HG03025 (cell line): ENCODE results near the gene NPR2.

Experiments used
- ATAC-seq: cut with Tn5 transposase; IDR thresholded peaks from one replicate; pipeline ENCODE4 v1.9.1; 2021; ENCODE audit warnings: mild to moderate bottlenecking, moderate library complexity; ENCODE audit not compliant: unreplicated experiment, low FRiP score

The NPR2 gene

DNA sequence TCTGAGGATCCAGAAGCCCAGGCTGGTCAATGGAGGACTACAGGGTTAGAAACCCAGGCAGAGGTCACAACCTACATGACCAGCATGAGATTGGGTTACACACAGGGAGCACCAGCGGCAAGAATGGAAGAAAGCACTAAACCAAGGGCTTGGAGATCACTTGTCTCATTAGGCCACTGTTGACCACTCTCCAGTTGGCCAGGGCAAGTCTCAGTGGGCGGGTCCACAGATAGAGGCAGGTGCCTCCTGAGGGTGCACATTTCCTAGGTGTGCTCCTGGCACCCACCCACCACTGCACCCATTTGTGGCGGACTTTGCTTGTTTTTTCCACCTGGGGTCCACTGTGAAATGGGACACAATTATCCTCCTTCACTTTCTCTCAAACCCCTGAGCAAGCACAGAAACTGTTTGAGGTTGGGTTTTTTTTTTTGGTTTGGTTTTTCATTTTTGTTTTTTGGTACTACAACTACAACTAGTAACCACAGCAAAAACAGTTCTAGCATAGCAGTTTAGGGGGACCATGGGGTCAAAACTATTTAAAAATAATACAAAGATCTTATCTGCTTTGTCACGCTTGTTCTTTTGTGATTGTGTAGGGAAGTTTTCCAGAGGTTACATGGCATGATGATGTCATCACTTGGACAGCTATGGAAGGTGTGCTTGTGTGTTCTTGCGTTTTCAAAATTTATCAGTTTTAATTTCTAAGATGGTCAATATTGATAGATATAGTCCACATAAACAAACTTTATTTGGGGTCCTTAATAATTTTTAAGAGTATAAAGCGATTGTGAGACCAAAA lies 6.1 kb downstream of the NPR2 start:
- no peak for ATAC-seq

DNA sequence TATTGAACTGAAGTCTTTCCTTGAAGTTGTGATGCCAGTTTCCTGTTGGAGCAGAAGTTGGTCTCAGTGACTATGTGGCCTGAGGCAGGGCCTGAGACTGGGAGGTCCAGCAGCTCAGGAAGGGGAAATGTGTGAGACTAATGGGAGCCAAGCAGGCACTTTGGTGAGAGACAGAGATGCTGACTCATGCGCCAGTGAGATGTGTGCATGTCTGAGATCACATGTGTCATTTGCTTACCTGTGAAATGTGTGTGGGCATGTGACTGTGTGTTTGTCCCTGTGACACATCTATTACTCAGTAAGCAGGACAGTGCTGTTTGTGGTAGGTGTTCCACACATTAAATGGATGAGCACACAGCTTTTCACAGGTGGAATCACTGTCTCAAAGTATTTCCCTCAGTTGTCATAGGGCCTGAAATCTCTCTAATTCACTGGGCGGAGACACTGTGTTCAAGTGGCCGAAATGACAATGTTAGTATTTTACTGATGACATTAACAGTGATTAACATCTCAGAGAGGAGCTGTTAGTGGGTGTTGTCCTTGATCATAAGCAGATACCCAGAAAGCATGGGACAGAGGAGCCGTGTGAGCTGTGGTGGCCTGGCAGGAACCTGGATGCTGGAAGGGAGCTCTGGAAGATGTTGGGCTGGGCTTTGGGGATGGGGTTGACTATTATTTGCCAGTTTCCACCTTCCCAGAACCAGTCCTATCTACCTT lies 7.4 kb downstream of the NPR2 start:
- no peak for ATAC-seq

- ATAC-seq, result no peak
Measured at GRCh38 chr9:35800530-35800929, 9.1 kb downstream of the NPR2 start.

- ATAC-seq, result no peak
Measured at GRCh38 chr9:35801328-35802128, 10.1 kb downstream of the NPR2 start.

- ATAC-seq, result no peak
Measured at GRCh38 chr9:35806101-35806500, 14.7 kb downstream of the NPR2 start.

DNA sequence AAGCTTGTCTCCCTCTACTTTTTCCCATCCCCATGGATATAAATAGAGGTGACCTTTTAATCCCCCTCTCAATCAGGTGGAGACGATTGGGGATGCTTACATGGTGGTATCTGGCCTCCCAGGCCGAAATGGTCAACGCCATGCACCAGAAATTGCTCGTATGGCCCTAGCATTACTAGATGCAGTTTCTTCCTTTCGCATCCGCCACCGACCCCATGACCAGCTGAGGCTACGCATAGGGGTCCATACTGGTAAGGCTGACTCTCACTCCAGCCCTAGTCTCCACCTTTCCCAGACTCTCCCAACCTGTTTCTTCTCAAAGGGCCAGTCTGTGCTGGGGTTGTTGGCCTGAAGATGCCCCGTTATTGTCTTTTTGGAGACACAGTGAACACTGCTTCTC lies 17.0 kb downstream of the NPR2 start:
- ATAC-seq, result no peak

- no peak for ATAC-seq
Measured at GRCh38 chr9:35810122-35810521, 18.7 kb downstream of the NPR2 start.

GRCh38 chr9:35811381-35812024 lies 20.1 kb downstream of the NPR2 start:
- ATAC-seq, result peak; percentile 0

DNA sequence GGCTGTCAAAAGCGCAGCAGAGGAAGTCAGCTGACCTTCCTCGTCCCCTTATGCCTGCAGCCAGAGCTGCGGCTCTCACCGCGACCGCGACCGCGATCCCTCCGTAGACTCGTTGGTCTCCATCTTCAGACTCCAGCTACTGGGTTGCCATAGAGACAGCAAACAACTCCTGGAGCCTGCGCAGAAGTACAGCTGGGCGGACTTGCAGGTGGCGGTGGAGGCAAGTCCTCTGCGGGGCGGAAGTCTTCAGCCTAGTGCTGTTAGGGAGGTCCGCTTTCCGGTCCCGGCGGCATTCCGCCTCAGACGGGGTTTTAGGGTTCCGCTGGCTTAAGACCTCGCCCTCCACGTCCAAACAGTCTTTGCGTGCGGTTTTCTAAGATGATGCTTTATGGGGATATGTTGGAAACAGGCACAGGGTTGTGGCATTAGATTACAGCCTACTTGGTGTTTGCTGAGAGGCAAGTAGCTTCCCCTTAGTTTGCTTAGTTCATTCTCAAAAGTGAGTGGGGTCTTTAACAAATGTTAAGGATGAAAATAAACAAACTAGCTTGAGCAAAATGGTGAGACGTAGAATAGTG lies 20.7 kb downstream of the NPR2 start, which contains the start of gene SPAG8:
Gene SPAG8, minus strand, starts transcription at position 238 of the 578 bp plus-strand sequence. Its CDS starts 115 bp downstream, at position 123.
- peak; percentile 39 for ATAC-seq

- no peak for ATAC-seq
Measured at GRCh38 chr9:35813434-35814105, 22.2 kb downstream of the NPR2 start.

- ATAC-seq, result peak; percentile 9
Measured at GRCh38 chr9:35814106-35814840, 22.9 kb downstream of the NPR2 start.

DNA sequence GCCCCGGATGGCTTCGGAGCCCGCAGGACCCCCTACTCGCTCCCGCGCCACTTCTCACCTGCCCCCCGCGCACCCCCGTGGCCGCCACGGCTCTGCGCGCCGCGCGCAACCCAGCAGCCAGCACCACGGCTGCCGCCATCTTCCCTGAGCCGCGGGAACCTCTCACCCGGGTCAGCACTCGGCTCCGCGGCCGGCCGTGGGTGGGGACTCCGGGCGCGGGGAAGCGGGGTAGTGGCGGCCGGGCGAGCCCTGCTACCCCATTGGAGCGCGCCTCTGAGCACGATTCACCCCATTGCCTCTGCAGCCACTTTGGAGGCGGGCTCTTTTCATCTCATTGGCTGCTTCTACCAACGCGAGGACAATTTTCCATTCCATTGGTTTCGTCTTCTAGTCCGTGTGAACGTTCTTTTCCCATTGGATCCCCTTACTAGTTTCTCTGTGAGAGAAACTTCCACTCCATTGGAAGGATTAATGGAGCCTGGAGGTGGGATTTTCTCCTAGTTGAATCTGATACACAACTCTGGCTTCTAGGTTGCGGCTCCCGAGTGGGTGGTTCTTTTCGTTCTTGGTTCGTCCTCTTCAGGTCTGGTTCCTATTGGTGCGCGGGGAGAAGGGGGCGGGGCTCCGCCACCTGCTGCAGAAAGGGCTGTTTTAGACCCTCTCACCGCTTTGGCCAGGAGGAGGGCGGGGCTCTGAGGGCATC lies 23.6 kb downstream of the NPR2 start, which contains the start of gene HINT2:
Gene HINT2, minus strand, starts transcription at position 202 of the 703 bp plus-strand sequence. Its CDS starts 63 bp downstream, at position 139.
- peak; percentile 81 for ATAC-seq

GRCh38 chr9:35816708-35817107 lies 25.3 kb downstream of the NPR2 start:
- ATAC-seq, result no peak

- ATAC-seq, result no peak
Measured at GRCh38 chr9:35818341-35818740, 26.9 kb downstream of the NPR2 start.

DNA sequence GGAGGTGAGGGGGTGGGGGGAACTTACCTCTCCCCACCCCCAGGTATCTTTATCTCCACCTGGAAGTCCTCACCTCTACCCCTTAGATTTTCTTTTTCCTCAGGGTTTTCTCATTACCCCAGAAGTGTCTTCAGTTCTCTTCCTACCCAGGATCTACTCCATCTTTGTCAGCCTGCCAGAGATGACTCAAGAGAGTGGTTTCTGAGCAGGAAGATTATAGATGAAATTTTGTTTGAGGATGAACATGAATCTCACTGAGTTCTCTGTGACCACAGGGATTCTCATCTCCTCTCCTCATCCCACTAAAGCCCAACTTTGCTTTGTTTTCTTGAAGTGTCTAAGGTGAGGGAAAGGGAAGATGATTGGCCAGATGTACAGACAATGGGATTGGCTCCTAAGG lies 28.7 kb downstream of the NPR2 start:
- ATAC-seq, result no peak

DNA sequence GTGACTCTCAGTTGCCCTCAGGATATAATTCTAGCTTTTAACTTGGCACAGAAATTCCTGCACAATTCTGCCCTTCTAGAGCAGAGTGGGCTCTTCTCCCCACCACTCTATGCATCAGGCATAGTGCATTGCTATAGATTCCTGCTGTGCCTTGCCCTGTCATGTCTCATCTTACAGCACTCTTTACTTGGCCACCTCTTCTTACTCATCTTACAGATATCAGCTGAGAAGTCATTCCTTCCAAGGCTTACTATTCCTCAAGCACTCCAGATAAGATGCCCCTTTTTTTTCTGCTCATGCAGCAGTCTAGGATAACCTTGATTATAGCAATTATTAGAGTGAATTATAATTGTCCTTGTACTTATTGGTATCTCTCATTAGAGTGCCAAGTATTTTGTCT lies 31.5 kb downstream of the NPR2 start:
- no peak for ATAC-seq

DNA sequence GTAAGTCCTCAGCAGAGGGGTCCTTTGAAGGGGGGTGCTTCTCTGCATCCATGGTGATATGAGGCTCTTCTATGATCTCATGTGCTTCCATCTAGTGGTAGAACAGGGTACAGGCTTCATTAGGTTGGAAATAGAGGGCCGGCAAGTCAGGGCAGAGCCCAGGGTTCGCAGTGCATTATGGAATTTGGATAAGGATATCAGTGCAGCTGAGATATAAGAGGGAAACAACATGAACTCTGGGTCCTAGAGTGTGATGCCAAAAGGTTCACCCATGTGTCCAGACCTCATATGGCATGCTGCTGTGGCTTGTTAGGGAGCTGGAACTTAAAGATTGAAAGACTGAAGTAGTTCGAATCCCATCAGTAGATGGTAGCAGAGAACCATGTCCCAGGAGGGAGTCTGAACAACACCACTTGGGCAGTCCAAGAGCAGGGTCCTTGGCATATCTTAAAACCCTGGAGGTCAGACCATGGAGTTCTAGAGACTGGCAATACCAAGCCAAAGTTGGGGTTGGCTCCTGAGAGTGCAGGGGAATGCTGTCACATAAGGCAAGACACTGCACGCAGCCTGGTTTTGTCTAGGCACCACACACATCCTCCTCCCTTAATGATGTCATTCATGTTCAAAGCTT lies 34.8 kb downstream of the NPR2 start:
- no peak for ATAC-seq

DNA sequence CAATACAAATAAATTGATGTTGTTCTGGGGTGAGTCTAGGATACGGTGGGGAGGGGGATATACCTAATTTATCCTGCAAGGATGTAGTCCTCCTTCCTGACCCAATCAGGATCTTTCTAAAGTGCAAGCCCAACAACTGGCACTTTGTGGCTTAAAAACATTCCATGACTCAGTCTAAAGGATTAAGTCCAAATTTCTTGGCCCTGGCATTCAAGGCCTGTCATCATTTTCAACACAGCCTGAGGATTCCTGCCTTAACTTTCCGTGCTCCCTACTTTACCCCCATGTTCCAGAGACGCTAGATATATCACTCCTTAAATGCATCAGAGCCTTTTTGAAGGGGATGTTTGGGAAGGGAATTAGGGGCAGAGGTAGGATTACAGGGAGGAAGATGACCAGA lies 36.1 kb downstream of the NPR2 start:
- no peak for ATAC-seq
